Endothelial cell of hepatic sinusoid (primary cell): Measurements from ENCODE around the gene TSHB.
"Not testable (repeated sequence)": the region's sequence is repeated elsewhere in the genome, so short reads cannot be mapped to it uniquely, and the experiment has no call there.

Experiments used
- in situ Hi-C: cut with HindIII; loops from 2 replicates; pipeline ENCODE4 v1.10.0; 2017; ENCODE audit warnings: low sequenced_read_pairs

Gene TSHB

DNA sequence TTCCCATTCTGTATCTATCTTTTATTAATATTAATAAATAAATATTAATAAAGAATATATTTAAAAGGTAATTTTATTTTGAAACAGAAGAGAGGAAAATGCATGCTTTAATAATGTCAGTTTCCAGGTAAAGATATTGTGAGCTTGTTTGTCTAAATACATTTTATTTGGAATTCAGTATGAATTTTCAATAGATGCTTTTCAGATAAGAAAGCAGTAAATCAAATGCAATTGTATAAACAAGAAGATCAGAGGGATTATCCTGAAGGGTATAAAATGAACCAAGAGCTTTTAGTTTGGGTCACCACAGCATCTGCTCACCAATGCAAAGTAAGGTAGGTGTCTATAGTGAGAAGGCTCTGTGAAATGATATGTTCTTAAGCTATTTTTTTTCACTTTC is at the start of gene TSHB:
Gene TSHB, plus strand, starts transcription at position 301 of the 400 bp plus-strand sequence. CDS start 3,537 bp downstream, outside the sequence.
- in situ Hi-C loops: no loop called here

DNA sequence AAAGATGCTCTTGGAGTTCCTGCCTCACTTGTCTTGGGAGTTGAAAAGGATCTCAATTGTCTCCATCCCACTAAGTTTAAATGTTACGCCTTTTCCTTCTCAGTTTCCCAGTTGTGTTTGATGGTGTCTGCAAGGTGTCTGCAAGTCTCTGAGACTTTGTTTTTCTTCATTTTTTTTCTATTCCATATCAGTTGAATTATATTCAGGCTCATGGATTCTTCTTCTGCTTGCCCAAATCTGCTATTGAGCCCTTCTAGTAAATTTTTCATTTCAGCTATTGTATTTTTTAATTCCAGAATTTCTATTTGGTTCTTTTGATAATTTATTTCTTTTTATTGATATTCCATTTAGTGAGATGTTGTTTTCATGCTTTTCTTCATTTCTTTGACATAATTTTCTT is 47.4 kb upstream of the TSHB start:
- in situ Hi-C loops: no loop called here

DNA sequence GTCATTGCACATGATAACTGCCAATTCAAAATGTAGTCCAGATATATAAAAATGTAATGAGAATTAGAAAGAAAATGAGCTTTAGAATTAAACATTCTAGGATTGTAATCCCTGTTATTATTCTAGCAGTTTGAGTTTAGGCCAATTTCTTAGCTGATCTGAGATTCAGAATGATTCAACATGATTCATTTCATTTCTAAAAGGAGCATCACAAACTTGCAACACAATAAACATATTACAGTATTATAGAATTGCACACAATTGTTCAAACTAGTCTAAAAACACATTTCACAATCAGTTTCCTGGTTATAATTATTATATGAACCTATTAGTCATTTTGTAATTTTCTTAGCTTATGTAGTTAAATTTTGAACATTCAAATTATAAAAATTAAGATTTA is 43.3 kb upstream of the TSHB start:
- in situ Hi-C loops: no loop called here

DNA sequence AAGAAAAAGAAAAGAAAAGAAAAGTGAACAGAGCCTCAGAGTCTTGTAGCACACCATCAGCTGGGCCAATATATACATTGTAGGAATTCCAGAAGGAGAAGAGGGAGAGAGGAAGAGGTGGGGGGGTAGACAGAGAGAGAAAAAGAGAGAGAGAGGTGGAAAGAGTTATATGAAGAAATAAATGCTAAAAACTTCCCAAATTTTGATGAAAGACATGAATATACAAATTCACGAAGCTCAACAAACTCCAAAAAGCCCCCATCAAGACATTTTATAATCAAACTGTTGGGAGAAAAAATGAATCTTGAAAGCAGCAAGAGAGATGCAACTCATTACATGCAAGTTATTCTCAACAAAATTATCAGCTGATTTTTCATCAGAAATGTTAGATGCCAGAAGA is 41.5 kb upstream of the TSHB start:
- in situ Hi-C loops: no loop called here

DNA sequence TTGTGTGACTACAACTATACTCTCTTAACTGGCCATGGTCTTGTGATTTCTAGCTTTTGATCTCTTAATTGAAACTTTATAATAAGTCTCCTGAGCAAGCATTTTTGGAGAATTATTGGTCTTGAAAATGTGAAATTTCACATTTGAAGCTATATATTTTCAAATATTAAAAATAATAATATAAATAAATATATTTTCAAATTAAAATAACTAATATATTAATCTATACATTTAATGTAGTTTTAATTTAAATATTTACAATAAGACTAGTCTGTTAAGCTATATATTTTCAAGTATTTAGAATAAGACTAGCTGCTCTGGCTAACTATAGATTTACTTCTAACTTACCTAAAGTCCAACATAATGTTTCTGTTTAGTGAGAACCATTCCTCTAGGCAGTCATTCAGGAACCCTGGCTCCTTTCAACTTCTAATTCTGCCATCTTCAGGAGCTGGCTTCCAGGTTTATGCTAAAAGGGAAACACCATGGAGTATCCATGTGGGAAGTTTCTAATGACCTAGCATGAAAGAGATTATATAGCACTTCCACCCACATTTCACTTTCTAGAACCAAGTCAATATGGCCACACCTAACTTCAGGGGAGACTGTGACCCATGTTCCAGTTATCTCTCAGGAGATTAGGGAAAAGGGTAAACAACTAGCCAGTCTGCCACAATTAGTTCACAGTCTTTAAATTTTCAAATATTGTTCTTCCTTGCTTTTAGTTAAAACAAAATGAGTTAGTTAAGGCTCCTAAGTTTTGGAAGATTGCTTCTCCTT is 31.9 kb upstream of the TSHB start:
- in situ Hi-C loops: no loop called here

DNA sequence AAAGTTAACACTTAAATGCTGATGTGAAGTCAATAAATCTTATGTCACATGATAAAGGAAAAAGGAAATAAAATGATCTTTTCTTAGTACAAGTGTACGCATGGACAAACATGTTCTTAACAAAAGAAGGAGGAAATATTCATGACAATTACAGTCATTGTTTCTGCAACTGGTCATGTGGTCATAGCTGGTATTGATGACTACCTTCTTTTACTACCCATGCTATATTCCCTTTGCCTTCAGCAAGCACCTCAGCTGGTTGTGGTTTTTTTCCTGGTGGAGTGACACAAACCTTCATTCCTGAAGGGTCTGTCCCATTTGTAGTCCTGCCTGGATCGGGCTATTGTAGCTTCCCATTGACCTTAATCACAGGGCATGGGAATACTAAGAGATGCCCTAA is 23.4 kb upstream of the TSHB start:
- in situ Hi-C loops: no loop called here

DNA sequence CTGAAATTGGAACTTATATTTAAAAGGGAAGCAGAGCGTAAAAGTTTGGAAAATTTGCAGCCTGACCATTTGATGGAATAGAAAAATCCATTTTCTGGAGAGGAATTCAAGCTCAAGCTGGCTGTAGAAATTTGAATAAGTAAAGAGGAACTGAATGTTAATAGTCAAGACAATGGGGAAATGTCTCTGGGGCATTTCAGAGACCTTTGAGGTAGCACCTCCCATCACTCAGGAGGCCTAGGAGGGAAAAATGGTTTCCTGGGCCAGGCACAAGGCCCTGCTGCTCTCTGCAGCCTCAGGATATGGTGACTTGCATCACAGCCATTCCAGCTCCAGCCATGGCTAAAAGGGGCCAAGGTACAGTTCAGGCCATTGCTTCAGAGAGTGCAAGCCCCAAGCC is 17.6 kb upstream of the TSHB start:
- in situ Hi-C loops: no loop called here

DNA sequence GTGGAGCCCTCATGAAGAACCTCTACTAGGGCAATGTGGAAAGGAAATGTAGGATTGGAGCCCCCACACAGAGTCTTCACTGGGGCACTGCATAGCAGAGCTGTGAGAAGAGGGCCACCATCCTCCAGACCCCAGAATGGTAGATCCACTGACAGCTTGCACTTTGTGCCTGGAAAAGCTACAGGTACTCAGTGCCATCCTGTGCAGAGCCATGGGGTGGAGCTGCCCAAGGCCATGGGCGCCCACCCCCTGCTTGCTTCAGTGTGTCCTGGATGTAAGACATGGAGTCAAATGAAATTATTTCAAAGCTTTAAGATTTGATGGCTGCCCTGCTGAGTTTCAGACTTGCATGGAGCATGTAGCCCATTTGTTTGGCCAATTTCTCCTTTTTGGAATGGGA is 17.2 kb upstream of the TSHB start:
- in situ Hi-C loops: no loop called here

DNA sequence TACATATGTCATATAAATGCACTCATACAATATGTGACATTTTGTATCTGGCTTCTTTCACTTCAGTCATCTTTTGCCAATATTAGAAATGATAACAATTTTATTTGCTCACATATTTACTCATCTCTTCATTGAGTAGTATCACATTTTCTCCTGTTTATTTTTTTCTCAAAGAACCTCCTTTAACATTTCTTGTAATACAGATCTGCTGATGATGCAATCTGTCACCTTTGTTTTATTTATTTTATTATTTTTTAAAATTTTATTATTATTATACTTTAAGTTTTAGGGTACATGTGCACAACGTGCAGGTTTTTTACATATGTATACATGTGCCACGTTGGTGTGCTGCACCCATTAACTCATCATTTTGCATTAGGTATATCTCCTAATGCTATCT is 15.8 kb upstream of the TSHB start:
- in situ Hi-C loops: no loop called here

DNA sequence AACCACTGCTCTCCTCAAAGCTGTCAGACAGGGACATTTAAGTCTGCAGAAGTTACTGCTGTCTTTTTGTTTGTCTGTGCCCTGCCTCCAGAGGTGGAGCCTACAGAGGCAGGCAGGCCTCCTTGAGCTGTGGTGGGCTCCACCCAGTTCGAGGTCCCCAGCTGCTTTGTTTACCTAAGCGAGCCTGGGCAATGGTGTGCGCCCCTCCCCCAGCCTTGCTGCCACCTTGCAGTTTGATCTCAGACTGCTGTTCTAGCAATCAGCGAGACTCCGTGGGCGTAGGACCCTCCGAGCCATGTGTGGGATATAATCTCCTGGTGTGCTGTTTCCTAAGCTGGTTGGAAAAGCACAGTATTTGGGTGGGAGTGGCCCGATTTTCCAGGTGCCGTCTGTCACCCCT is 10.1 kb upstream of the TSHB start:
- in situ Hi-C loops: not testable (repeated sequence)

DNA sequence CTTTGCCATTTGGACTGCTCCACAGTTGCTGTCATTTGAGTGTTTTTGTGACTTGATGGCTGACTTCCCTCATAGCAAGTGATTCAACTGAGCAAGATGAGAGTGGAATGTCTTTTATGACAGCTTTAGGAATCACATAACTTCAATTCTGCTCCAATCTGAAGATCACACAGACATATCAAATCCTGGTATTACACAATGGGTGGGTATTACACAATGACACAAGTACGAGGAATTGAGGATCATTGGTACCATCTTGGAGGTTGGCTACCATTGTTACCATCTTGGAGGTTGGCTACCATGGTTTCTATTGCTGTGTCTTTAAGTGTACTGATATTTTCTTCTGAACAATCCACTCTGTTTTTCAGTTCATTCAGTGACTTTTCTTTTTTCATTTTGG is 8.5 kb upstream of the TSHB start:
- in situ Hi-C loops: no loop called here

DNA sequence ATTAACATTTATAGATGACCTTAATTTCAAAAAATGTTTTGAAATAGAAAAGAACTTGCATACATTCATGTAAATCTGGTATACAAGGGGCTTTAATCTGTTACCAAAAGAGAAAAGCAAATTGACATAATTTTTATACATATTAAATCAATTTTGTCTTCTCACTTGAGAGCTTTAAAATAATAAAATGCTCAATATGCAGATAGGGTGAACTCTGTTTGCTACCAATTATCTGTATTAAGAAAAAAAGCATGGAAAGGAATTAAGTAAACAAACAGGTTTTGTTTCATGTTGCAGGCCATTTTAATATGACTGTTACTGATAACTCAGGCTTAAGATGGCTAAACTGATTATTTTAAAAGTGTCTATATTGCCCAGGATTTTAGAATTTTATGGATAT is 6.0 kb upstream of the TSHB start:
- in situ Hi-C loops: no loop called here

DNA sequence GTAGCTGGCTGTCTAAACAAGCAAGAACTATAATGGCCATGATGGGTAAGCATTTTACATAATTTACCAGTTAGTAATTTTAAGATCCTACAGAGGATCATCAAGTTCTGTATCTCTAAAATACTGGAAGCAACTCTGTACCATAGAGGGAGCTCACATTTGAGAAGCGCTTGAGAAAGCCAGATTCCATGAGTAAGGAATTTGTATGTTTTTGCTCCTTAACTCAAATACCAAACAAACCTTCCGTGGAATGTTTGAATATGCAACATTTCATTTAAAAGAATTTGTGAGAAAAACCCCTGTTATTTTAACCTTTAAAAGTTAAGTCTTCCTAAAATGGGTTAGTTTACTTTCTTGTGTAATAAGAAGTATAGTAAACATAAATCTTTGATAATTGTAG is 2.0 kb downstream of the TSHB start:
- in situ Hi-C loops: no loop called here

DNA sequence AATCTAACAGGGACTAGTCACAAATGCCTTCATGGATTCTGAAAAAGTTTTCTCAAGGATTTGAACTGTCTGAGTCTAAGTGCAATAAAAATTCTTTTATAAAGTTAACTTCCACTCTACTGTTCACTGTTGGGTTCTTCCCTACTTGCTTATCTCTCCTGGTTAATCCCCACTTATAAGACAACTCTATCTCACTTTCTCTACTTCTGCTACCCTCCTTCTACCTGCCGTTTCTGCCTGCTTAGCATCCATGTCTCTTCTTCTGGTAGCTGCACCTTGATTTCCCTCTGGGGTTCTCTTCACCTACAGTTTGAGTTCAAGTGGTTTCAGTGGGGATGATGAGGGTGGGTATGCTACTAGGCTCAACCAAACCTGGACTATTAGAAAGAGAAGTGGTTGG is 6.0 kb downstream of the TSHB start:
- in situ Hi-C loops: no loop called here

DNA sequence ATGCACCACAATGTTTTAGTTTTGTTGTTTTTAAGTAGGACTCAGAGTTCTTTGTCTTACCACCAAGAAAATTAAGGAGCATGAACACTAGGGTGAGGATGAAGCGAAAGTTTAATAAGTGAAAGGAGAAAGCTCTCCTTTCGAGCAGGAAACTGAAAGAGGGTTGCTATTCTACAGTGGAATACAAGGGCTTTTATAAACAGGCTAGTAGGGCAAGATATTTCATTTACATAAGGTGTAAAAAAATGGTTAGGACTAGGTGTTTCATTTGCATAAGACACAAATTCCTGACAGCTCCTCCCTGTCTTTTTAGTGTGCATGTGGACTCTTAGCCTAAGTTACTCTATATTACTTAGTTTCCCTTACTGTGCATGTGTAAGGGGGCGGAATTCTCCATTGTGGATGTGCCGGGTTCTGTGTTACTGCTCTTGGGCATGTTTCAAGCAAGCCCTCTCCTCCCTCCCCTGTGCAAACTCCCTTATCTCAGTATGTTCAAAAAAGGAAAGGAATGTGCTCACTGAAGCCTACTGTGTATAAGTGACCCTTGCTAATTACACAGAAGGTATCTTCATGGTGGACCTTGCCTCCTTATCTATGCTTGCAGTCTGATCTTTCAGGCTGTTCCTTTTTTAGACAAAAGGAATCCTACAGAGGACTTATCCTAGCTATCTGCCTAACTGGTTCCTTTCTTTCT is 7.3 kb downstream of the TSHB start:
- in situ Hi-C loops: no loop called here

DNA sequence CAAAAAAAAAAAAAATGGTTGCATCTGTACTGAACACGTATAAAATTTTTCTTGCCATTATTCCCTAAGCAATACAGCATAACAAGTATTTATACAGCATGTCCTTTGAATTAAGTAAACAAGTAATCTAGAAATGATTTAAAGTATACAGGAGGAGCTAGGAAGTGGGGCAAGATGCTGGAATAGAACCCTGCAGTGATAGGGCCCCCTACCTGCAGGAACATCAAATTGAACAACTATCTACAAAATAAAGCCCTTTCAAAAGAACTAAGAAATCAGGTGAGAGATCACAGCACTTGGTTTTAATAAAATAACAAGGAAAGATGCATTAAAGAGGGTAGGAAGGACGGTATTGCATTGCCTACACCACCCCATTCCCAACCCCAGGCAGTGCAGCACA is 10.9 kb downstream of the TSHB start:
- in situ Hi-C loops: no loop called here

DNA sequence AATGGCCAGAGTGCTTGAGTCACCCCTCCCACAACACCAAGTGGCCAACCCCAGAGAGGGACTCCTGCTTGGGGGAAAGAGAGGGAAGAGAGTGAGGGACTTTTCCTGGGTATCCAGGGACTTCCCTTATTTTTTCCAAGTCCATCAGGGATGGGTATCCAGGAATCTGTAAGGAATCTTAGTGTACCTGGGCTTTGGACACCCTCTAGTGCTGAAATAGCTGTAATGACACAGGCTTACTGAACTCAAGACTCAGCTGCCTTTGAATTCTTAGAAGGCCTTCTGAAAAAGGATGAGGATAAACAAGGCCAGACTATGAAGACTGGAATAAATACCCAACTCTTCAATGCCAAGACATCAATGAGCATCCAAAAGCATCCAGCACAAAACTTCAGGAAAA is 12.0 kb downstream of the TSHB start:
- in situ Hi-C loops: no loop called here

DNA sequence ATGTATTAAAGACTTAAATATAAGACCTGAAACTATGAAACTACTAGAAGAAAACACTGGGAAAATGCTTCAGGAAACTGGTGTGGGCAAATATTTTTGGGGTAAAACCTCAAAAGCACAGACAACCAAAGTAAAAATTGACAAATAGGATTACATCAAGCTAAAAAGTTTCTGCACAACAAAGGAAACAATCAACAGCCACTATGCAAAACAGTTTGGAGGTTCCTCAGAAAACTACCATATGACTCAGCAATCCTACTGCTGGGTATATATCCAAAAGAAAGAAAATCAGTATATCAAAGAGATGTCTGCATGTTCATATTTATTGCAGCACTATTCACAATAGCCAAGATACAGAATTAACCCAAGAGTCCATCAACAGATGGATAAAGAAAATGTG is 17.1 kb downstream of the TSHB start:
- in situ Hi-C loops: no loop called here

DNA sequence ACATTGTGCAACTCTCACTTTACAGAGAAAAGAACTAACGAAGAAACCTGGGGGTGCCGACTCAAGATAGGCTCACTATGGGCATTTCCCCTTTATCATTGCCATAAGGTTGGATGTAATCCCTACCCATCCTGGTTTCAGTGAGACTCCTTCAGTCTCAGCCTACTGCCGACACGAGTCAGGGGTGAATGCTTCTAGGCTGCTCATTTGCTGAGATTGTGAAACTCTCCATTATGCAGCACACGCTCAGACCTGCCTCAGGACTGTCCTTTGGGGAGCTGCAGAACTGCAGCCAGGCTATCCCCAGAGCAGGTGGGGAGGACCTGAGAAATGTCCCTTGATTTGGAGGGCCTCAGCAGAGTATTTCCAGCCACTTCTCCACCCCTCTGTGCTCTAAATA is 22.2 kb downstream of the TSHB start:
- in situ Hi-C loops: loop anchor here (5.0 kb wide), 2 partner anchors 50 to 60 kb away; no protein-coding TSS in a partner anchor

DNA sequence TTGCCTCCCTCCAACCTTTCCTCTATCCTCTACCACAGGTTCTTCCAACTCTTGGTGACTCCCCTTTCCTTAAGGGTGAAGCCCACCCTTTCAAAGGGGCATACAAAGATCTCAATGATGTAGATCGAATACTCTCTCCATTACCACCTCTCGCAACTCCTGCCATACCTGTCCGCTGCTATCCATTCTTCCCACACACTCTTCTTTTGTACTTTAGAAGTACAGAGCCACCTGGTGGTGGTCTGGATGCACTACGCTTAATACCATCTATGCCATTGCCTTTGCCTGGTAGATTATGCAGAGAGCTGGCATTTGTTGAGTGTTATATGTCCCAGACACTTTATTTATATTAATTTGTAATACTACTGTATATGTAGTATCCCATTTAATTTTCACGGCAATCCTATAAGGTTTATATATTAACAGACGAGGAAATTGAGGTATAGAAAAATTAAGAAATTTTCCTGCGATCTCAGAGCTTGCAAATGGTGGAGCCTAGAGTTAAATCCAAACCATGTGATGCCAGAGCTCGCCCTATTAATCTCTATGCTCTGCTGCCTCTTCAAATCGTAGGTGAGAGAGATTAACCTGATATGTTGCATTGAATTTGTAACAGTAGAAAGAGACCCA is 22.9 kb downstream of the TSHB start:
- in situ Hi-C loops: loop anchor here (5.0 kb wide), 2 partner anchors 50 to 60 kb away; no protein-coding TSS in a partner anchor

DNA sequence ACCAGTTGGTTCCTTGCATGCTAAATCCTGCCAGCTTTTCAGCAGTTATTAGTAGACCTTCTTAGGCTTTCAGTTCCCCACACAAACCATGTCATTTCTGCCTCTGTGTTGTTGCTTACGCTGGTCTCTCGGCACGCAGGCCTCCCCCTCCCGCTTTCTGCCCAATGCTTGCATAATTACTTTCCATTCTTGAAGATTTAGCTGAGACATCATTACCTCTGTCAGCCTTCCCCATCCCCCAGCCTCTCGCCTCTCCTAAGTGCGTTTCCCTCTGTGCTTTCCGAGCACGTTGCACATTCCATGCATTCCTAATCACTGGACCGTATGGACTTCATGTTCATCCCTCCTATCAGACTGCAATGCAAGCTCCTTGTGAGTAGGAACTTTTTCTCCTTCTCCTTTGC is 26.8 kb downstream of the TSHB start:
- in situ Hi-C loops: no loop called here

DNA sequence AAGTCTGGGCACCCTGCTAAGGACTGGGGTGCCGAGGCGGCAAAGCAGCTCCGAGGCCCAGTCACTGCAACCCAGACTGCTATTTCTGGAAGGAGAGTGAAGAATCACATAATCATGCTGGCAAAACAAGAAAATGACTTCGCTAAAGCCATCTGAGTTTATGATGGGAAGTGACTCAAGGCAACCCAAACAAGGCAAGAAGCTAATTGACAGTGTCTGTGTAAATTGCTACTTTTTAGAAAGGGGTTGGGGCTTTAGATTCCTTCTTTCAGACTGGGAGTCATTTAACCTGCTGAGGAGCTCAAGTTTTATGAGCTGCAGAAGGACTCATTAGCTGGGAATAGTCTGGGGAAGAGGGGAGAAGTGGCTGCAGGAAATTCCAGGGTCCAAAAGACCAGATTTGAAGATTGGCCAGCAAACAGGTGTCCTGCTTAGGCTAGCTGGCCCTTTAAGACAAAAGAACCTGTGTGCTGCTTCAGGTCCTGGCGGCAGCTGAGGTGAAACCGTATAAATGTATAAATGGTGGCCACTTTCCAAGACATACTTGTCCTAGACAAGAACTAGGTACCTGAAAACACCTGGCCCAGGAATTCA is 28.1 kb downstream of the TSHB start:
- in situ Hi-C loops: no loop called here
